Activated T-cell treated with anti-CD3 and anti-CD28 coated beads for 24 hours (primary cell): Measurements from ENCODE around the gene FERD3L.
"Not testable (repeated sequence)": the region's sequence is repeated elsewhere in the genome, so short reads cannot be mapped to it uniquely, and the experiment has no call there.

Experiments used
- DNase-seq: peaks from one replicate; pipeline ENCODE4 v3.0.0-alpha.2; 2020; ENCODE audit warnings: low read depth

The FERD3L gene, protein sequence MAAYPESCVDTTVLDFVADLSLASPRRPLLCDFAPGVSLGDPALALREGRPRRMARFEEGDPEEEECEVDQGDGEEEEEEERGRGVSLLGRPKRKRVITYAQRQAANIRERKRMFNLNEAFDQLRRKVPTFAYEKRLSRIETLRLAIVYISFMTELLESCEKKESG

DNA sequence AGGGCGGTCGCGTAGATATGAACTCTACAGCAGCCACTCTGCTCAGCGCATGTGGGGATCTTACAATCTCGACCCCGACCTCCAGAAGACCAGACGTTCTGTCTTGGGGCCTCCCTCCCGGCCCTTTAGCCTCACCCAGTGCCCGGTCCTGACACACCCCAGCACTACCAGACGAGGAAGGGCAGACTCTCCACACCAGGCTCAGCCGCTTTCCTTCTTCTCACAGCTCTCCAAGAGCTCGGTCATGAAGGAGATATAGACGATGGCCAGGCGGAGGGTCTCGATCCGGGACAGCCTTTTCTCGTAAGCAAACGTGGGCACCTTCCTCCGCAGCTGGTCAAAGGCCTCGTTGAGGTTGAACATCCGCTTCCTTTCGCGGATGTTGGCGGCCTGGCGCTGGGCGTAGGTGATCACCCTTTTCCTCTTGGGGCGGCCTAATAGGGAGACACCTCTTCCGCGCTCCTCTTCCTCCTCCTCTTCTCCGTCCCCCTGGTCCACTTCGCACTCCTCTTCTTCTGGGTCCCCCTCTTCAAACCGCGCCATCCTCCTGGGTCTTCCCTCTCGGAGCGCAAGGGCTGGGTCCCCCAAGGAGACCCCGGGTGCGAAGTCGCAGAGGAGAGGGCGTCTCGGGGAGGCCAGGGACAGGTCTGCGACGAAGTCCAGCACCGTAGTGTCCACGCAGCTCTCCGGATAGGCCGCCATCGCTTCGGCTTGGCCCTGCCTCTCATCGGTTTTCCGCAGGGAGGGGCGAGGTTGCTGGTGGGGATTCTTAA, at the start of gene FERD3L:
TSS of gene FERD3L (minus strand) at position 761 of the 773 bp plus-strand sequence. CDS start at position 702, 59 bp downstream.
- no peak for DNase-seq

DNA sequence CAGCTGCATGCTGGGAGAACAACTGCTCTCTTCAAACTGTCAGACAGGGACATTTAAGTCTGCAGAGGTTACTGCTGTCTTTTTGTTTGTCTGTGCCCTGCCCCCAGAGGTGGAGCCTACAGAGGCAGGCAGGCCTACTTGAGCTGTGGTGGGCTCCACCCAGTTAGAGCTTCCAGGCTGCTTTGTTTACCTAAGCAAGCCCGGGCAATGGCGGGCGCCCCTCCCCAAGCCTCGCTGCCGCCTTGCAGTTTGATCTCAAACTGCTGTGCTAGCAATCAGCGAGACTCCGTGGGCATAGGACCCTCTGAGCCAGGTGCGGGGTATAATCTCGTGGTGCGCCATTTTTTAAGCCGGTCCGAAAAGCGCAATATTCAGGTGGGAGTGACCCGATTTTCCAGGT, 49.2 kb upstream of the FERD3L start:
- DNase-seq, result not testable (repeated sequence)

DNA sequence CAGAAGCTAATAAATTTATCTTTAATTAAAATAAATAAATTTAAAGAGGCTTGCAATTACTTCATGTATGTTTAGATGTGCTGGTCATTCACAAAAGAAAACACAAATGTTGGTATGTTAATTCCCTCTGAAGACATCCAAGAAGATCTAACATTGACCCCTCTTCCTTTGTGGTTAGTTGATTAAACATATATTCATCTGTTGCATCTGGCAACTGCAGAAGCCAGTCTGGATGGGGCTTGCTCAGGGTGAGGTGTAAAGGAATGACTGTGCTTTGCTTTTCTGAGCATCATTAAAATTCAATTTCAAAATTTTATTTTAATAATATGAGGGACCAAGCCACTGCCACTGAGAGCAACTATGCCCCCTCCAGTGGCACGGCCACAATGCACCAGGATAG, 36.4 kb upstream of the FERD3L start:
- DNase-seq, result no peak

DNA sequence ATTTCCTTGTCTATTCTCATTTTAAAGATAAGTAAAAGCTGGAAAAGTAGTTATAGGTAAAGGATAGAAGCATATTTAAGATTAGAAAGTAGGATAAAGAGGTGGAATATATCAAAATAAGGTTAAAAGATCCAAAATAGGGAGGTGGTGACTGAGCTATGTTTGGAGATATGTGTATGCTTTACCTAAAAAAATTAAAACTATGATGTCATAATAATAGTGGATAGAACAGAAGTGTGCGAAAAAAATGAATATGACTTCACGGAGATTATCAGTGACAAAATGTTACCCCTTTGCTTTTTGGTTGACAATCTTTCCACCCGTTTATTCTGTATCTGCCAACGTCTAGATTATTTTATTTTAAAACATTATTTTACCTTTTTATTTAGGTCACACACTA, 33.4 kb upstream of the FERD3L start:
- no peak for DNase-seq

DNA sequence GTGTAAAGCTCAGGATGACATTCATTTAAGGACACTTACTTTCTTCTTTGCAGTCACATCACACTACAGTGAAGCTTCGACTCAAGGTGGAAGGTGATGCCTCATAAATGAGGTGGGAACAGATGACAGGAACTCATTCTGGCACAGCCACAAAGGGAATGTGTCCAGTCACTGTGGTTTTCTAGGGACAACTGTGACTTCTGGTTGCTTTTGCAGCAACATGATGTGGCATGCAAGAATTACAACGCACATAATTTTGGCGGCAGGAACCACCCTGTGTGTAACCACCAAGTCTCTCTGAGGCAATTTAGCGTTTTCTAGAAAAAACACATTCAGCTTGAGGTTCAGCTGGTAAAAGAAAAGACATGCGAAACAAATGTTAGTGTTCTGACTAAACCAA, 32.0 kb upstream of the FERD3L start:
- no peak for DNase-seq

DNA sequence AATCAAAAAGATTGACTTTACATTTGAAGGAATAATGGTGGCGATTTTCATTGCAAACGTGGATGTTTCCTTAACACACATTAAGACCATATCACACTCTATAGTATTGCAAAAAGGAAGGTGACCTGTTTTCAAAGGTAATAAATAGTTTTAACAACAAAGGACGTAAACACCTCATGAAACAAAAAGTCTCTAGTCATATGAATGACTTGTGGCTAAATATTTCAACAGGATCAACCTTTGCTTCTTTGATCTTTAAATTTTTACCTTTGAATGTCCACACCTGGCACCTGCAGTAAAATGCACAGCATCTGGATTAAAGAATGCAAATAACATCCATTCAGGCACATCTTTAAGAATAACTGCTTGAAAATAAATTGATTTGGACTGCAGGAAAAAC, 30.0 kb upstream of the FERD3L start:
- no peak for DNase-seq

DNA sequence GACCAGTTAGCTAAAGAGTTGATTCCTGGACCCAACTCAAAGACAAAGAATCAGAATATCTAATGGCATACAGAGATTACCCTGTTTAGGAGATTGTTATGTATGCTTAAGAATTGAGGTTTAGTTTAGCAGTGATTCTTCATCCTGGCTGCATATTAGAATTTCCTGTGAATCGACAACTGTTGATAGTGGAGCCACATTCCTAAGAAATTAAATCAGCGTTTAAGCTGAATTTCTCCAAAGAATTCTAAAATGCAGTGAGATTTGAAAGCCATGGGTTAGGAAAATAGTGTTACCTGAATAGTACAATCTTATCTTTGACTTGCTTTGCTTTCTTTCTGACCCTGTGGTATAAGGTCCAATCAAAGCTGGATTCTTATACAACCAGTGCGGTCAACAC, 16.4 kb upstream of the FERD3L start:
- DNase-seq, result no peak

DNA sequence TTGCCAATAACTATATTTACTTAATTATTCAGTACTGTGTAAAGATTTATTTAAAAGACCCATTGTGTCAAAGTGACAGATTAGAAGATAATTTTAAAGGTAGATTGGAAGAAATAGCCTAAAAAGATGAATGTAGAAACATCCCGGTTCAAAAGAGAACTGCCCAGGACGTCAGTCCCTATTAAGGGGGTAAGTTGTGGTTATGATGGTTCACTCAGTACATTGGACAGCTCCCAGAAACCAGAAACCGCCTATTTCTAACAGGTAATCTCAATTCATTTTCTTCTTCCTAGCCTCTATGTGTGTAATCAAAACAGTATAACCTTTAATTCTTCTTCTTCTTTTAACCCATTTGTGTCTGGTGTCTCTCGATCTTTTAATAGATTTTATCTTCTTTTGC, 1.5 kb upstream of the FERD3L start:
- DNase-seq, result no peak

DNA sequence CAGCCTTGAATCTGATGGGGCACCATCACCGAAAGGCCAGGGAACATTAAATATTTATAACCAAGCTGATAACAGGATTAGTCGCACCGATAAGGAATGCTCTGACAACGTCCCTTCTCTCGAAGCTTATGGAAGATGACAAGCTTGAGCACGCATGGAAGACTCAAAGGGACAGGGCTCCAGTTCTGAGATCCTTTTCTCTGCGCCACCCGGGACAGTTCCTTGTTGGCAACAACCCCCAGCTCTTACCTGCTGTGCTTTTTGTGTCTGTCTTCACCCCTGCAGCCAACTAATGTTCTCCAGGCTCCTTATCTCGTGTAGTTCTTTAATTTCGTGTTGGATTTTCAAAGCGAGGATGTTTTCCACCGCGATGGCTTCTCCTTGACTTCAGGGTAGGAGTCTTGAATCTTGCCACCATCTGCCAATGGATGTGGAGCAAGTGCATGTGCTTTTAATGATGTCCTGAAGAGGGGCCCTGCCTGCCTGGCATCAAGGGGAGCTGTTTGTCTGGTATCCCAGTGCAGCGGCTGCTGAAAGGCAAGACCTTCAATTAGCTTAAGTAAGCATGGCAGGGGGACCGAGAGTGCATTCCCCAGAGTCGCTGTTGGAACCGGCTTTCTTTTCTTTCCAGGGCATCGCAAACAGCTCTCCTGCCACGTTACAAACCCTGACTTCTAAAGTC, 354 bp upstream of the FERD3L start:
- DNase-seq, result no peak

DNA sequence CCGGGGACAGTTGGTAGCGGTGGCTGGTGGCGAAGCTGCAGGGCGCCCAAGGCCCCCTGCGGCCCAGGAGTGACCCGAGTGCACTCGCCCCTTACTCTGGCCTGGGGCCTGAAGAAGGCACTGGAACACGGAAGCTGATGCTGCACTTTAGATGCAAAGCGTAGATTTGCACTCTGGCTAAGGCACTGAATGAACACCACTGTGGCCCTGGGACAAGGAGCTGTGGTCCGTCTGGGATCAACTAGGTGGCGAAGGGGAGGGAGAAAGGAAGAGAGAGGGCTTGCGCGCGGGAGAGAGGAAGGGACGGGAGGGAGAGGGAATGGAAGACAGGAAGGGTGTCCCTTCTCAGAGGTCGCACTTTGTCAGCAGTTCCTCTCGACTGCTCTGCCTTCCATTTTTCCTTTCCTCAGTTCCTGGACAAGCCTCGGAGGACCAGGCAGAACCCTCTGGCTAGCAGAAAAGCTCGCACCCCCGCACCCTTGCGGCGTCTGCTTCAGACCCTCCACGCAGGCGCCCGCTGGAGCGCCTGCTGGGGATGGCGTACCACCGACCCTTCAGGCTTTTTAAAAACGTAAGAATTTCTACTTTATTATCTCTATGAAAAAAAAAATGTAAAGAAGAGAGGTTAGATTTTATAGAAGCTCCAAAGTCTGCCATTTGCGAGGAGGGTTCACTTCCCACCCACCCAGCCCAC, 1.2 kb downstream of the FERD3L start:
- DNase-seq, result no peak

DNA sequence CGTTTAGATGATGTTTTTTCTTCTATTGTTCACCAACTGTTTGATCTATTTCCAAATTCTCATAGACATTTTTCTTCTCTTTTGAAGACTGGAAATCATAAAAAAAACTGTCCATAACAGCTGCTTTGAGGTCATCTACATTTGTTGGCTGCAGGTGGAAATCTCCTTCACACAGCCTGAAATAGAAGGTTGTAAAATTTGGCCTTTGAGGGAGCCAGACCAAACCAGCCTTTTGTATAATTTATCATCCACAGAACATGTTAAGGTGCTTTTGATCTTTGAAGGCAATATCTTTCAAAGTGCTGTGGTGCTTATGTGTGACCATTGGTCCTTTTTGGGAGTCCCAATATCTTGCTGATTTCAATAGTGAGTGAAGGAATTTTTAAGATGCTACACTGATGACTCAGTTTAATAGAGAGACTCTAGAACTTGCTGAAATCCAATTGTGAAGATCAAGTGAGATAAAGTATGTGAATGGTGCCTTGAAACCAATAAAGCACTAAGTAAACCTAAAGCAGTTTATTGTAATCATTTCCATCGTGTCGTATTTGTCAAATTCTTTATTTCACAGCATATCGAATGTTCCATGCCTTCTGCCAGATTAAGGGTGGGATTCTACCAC, 5.4 kb downstream of the FERD3L start:
- DNase-seq, result no peak

DNA sequence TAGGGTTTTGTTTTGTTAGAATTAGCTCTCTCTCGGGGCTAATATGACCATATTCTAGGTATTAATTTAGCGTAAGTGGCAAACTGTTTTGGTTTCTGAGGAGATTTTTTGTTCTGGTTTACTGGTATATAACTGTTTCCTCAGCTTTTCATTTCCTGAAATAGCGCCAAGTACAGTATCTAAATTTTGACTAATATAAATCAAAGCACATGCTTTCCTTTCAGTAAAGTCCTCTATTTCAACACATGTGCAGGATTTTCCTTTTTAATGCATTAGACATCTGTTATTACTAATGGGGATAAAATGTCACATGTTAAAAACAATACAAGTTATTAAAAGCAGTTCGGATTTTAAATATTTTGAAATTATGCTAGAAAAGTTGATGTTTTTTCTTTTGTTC, 11.3 kb downstream of the FERD3L start:
- no peak for DNase-seq

DNA sequence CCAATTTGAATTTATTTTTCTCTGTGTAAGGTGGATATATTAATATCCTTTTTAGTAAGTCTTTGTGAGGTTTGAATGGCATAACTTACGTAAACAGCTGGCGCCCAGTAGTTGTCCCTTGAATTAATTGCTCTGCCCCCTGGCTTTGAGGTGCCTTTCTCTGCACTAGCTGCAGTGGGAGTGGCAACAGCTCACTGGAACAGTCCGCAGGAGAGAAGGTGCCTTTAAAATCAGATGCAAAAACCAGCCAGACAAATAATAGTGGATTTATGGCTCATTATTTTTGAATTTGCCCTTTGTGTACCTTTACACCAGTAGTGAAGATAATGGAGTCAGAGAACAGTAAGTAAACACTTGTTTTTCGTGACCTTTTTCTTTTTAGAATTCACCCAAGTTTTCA, 11.8 kb downstream of the FERD3L start:
- DNase-seq, result no peak

DNA sequence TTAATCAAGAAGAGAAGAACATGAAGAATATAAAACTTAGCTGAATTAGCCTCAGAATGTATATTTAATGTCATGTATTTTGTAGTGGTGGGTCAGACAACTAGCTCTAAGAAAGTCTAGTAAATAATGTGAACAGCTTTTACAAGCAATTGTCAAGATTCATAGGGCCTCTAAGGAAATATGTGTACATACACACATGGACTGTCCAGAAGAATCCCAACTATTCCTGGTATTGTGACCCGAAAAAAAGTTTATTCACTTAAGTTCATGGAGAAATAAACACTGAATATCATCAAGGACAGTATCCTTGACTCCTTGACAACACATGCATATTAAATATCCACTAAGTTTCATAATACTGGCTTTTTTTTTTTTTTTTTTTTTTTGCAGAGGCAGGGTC, 16.4 kb downstream of the FERD3L start:
- no peak for DNase-seq

DNA sequence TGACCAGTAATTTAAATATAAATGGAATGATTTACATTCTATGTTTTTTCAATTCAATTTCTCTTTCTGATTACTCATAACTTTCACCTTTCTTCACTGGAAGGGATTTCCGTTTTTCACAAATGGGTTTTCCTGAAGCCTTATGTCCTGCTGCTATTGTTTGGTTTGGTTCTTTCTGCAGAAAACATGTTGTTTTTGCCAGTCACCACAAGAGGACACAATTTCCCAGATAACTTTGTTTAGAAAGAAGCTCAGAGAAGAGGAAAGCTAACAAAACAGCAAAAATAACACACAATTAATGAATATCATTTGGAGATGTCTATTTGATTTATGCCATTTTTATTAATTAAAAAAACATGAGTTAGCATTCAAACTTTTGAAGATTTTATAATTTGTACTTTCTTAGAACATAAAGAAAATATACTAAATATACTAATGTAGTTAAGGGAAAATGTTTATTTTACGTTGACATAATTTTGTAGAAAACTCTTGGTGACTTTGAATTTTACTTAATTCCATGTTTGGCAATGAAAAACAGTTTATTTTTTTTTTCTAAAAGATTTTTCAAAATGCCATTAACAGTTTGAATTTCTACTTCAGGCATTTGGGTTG, 23.1 kb downstream of the FERD3L start:
- DNase-seq, result no peak

DNA sequence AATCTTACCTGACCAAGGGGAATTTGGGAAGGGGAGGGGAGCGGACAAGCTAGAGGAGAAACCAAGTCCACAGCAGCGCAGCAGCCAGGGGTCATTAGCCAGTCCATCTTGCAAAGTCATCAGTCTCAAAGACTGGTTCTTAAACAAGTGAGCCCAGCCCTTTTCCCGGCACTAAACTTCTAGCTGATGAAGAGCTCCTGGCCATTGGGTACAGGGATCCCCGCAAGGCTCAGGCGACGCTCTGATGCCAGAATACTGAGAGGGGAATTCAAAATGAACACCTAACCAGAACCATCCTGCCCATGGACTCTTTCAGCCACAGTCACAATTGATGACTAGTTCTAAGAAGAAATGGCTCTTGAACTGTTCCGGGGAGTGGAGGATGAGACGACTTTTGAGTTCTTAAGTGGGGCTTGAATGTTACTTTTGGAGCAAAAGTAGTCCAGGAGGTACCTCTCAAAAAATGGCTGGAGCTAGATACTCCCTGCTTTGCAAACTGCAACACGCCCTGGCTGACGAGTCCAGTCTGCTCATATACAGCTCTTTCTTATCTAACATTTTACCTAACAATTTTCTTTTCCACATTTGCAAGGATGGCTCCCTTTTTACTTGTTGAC, 25.2 kb downstream of the FERD3L start:
- DNase-seq, result no peak

DNA sequence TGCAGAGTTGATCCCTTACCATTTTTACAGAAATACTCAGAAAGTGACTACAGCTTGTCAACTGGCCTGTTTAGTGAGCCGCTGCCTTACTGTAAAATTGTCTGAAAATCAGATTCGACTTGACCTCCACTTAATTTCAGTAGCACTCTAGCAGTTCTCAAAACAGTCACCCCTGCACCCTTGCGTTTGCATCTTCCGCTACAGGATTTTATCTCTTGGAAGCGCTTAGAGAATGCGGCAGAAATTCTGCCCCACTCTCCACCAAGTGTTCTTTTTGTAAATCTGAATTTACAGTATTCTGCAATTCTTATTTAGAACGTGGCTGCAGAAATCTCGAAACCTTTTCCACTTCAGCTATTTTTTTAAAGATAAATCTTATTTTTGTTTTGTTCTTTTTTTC, 25.8 kb downstream of the FERD3L start:
- no peak for DNase-seq

DNA sequence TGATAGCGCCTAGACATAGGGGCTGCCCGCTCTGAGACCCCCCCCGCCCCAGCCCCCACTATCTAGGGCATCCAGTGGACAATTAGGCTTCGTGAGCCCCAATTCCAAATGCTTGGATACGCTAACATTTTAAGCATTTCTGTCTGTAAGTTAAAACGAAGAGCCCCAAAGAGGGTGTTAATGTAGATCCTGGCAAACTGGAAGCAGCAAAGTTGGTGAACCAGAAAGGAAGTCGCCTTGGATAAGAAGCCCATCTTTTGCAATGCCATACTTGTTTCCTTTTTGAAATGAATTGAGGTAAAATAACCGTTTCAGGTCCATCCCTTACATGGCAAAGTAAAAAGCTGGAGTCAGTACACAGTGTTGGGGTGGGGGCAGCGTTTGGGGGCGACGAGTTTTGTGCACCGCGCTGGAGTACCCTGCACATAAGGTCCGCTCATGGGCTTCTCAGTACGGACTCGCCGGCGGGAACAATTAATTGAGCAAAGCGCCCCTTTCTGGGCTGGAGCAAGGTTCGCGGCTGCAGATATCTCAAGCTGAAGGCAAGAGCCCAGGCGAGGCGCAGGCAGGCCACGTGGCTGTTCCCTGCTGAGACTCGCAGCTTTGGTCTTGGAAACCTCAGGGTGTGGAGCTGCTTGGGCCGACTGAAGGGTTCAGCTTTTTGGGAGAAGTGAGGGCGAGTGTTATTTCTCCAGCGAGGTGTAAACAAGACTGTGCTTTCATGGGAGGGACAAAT, 26.4 kb downstream of the FERD3L start:
- no peak for DNase-seq

DNA sequence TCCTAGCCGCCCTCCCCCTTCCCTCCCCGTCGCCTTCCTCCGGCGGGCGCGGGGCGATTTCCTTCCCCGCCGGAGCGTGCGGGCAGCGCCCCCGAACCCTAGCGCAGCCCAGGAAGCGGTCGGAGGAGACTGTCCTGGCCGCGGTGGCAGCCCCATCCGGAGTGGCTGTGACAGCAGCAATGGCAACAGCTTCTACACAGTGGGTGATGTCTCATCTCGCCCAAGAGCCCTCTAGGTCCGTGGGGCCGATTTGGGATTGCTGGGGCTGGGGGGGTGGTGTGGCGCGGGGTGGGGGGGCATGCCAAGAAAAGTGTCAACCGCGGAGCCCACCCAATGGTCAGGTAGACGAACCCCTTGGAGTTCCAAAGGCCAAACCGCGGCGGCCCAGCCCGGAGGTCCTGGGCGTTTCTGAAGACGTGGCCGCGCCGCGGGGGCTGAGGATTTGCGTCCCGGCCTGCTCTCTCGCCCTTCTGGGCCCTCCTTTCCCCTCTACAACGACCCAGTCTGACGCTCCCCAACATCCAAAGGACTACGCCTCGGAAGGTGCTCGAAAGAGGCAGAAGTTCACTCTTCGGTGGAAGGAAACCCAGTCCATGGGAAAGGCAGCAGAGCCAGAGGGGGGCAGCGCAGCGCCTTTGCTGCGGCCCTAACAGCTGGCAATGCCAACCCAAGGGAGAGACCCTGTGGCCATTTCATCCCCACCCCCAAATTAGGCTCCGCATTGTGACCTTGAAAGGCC, 27.2 kb downstream of the FERD3L start:
- DNase-seq, result no peak
